DOHH2 (cell line): ENCODE results near the gene DHODH.

ENCODE experiments used
- CTCF ChIP-seq: fragments of 200-600 bp; sonication (generic); IDR thresholded peaks from one replicate; pipeline ENCODE4 v1.5.1; 2014; ENCODE audit warnings: antibody characterized with exemption, mild to moderate bottlenecking, low read depth, low read length; ENCODE audit not compliant: poor library complexity, severe bottlenecking
- EZH2phosphoT487 ChIP-seq: fragments of 200-600 bp; sonication (generic); IDR thresholded peaks from 2 replicates; pipeline ENCODE4 v1.6.1; 2017; ENCODE audit warnings: borderline replicate concordance, mild to moderate bottlenecking, antibody characterized with exemption, low read length, moderate library complexity, mixed read lengths

- TF ChIP-seq CTCF, result no peak
- TF ChIP-seq EZH2phosphoT487, result no peak
Observed at GRCh38 chr16:72033437-72033836, 24.9 kb downstream of the DHODH start.
